HG03097 (cell line): ENCODE measurements around the gene CD6.

Experiments used
- ATAC-seq: cut with Tn5 transposase; IDR thresholded peaks from one replicate; pipeline ENCODE4 v1.9.1; 2021; ENCODE audit not compliant: unreplicated experiment, low FRiP score

Gene CD6

DNA sequence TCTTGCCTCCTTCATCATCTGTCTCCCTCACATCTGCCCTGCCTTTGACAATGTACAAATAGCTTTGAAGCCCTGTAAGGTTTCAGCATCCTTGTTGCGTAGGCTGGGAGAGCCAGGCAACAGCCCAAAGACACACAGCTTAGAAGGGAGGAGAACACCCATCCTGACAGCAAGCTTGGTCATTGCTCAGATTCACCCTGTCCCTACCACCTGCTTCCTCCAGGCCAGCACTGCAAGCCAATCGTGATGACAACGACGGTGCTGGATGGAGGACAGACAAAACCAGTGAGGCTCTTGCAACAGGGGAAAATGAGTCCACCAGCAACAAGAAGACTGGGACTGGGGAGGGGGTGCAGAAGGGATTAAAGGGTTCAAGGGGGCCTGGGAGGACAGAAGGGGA, 97.9 kb downstream of the CD6 start:
- ATAC-seq, result no peak
